ENCODE data around the gene C6orf120. TPM values are rescaled to one million over a fixed set of nuclear protein-coding genes. Genes with fewer than 3 reads are reported as not detected.
A peak's percentile ranks its signal among the peaks of the same experiment; 100 is the strongest.

Gene C6orf120
- total RNA-seq, 1 donor from 2014 or later, result 22.0 TPM

DNA sequence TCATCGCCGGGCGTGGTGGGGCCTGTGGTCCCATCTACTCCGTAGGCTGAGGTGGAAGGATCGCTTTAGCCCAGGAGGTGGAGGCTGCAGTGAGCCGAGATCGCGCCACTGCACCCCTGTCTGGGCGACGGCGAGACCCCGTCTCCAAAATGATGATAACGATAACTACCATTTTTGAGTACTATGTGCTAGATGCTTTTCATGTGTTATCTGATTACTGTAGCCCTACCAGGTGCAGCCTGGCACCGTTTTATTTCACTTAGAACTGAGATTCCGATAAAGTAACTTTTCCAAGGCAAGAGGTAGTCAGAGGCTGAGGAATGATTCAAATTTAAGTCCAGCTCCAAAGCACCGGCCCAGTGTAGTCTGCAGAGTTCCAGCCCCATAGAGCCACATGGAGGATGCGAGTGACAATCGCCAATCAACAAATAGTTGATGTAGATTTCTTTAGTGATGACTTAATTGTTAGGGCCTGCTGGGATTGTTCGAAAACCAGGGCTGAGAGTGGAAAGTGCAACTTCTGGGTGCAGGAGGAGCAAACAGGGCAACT, 50.2 kb downstream of the C6orf120 start:
- intact Hi-C loops (cut with DNase I), result no loop called here
- H3K4me1 ChIP-seq, result peaks cover 20% of the 10 kb centered on the region
- peak overlapping the region; percentile 84 for H3K4me3 ChIP-seq
- DNase-seq (no peak), ATAC-seq (no peak)
- peaks cover 5% of the 10 kb centered on the region for H3K36me3 ChIP-seq
- H3K9me3 ChIP-seq, result no peaks in the 10 kb centered on the region
- H3K27ac ChIP-seq, result peak overlapping the region; percentile 98
- H3K27me3 ChIP-seq, result no peaks in the 10 kb centered on the region
- TF ChIP-seq, protein P1, sequence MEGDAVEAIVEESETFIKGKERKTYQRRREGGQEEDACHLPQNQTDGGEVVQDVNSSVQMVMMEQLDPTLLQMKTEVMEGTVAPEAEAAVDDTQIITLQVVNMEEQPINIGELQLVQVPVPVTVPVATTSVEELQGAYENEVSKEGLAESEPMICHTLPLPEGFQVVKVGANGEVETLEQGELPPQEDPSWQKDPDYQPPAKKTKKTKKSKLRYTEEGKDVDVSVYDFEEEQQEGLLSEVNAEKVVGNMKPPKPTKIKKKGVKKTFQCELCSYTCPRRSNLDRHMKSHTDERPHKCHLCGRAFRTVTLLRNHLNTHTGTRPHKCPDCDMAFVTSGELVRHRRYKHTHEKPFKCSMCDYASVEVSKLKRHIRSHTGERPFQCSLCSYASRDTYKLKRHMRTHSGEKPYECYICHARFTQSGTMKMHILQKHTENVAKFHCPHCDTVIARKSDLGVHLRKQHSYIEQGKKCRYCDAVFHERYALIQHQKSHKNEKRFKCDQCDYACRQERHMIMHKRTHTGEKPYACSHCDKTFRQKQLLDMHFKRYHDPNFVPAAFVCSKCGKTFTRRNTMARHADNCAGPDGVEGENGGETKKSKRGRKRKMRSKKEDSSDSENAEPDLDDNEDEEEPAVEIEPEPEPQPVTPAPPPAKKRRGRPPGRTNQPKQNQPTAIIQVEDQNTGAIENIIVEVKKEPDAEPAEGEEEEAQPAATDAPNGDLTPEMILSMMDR (IDR thresholded peaks at IDR 0.05), result no peak

Other genes with a start within 250 kb of the C6orf120 start
- 39.0 TPM for gene WDR27, start 97 bp upstream of the C6orf120 start, total RNA-seq
- gene PHF10, start 22.4 kb downstream of the C6orf120 start, total RNA-seq, result 46.1 TPM
- gene DYNLT2, start 49.4 kb downstream of the C6orf120 start, total RNA-seq, result 1.2 TPM
- gene ERMARD, start 49.5 kb downstream of the C6orf120 start, total RNA-seq, result 25.6 TPM